CD14-positive monocyte (primary cell): ENCODE measurements around the gene RHOT1. TPM values are rescaled to one million over a fixed set of nuclear protein-coding genes. Genes with fewer than 3 reads are reported as not detected.

Experiments used
- DNase-seq, 3 donors: peaks; one replicate each; pipeline ENCODE4 v3.0.0-alpha.2; 2011 to 2022
- H2AFZ ChIP-seq: 2 replicates; pipeline ENCODE4 v1.6.0; 2012; ENCODE audit warnings: mild to moderate bottlenecking, low read depth, low read length, inconsistent platforms; ENCODE audit not compliant: insufficient read depth, poor library complexity, severe bottlenecking
- H3K27ac ChIP-seq, 2 donors: 1 replicate in 1 of 2; 2 replicates in 1 of 2; pipeline ENCODE4 v1.5.1; 2012 to 2013; ENCODE audit warnings: low read length in 2 of 2, control low read depth in 1 of 2, inconsistent platforms in 1 of 2, low read depth in 1 of 2, mild to moderate bottlenecking in 1 of 2
- H3K27me3 ChIP-seq, 2 donors: one replicate each; pipeline versions ENCODE4 v1.6.0 to v1.6.1; 2011 to 2013; ENCODE audit warnings: low read length in 2 of 2; ENCODE audit not compliant: control insufficient read depth in 2 of 2, insufficient read depth in 2 of 2
- H3K36me3 ChIP-seq, 2 donors: replicated peaks in 1 of 2; 1 replicate in 1 of 2; 2 replicates in 1 of 2; pipeline versions ENCODE4 v1.5.1 to v1.6.1; 2012 to 2013; ENCODE audit warnings: low read length in 2 of 2, control low read depth in 1 of 2, inconsistent platforms in 1 of 2, mild to moderate bottlenecking in 1 of 2; ENCODE audit not compliant: insufficient read depth in 2 of 2, control insufficient read depth in 1 of 2
- H3K4me1 ChIP-seq, 2 donors: 1 replicate in 1 of 2; 2 replicates in 1 of 2; pipeline versions ENCODE4 v1.5.1 to v1.6.1; 2012 to 2013; ENCODE audit warnings: low read length in 2 of 2, control low read depth in 1 of 2, inconsistent platforms in 1 of 2, mild to moderate bottlenecking in 1 of 2, moderate library complexity in 1 of 2; ENCODE audit not compliant: insufficient read depth in 2 of 2, control insufficient read depth in 1 of 2
- H3K4me2 ChIP-seq: replicated peaks from 2 replicates; pipeline ENCODE3; 2012; ENCODE audit warnings: low read length, moderate library complexity, mild to moderate bottlenecking; ENCODE audit not compliant: poor library complexity, severe bottlenecking; ENCODE audit errors: extremely low read depth
- H3K4me3 ChIP-seq, 3 experiments: fragments of 200-600 bp in 1 of 3; sonication (generic) in 1 of 3; replicated peaks in 1 of 3; 1 replicate in 2 of 3; 2 replicates in 1 of 3; pipeline ENCODE4 v1.5.1; 2011 to 2013; ENCODE audit warnings: low read length in 3 of 3, mild to moderate bottlenecking in 3 of 3, control low read depth in 2 of 3, low read depth in 2 of 3, inconsistent platforms in 1 of 3, moderate library complexity in 1 of 3
- H3K79me2 ChIP-seq: 2 replicates; pipeline ENCODE4 v1.6.0; 2012; ENCODE audit warnings: mild to moderate bottlenecking, control low read depth, inconsistent platforms, low read length, moderate library complexity; ENCODE audit not compliant: insufficient read depth
- H3K9ac ChIP-seq: 2 replicates; pipeline ENCODE4 v1.6.0; 2017; ENCODE audit warnings: low read length, mild to moderate bottlenecking; ENCODE audit not compliant: insufficient read depth, poor library complexity, severe bottlenecking
- H3K9me3 ChIP-seq, 2 donors: replicated peaks in 1 of 2; 1 replicate in 1 of 2; 2 replicates in 1 of 2; pipeline versions ENCODE4 v1.5.1 to v1.6.1; 2012 to 2013; ENCODE audit warnings: low read length in 2 of 2, control low read depth in 1 of 2; ENCODE audit not compliant: control insufficient read depth in 1 of 2, insufficient read depth in 1 of 2
- H4K20me1 ChIP-seq: 2 replicates; pipeline ENCODE4 v1.6.0; 2012; ENCODE audit warnings: mild to moderate bottlenecking, low read length, control low read depth, moderate library complexity; ENCODE audit not compliant: insufficient read depth
- H3K27ac Mint-ChIP-seq, 7 donors: one replicate each; pipeline ENCODE4 v1.8.0; 2020; ENCODE audit warnings: mild to moderate bottlenecking in 7 of 7, mixed read lengths in 7 of 7, moderate library complexity in 6 of 7, inconsistent platforms in 2 of 7
- H3K27me3 Mint-ChIP-seq, 3 donors: one replicate each; pipeline ENCODE4 v1.8.0; 2021 to 2022; ENCODE audit warnings: low read depth in 3 of 3, mild to moderate bottlenecking in 3 of 3, mixed read lengths in 3 of 3, moderate library complexity in 3 of 3, inconsistent platforms in 1 of 3
- H3K36me3 Mint-ChIP-seq, 2 donors: one replicate each; pipeline ENCODE4 v1.8.0; 2020; ENCODE audit warnings: mixed read lengths in 2 of 2, inconsistent platforms in 1 of 2, mild to moderate bottlenecking in 1 of 2
- H3K4me1 Mint-ChIP-seq: one replicate; pipeline ENCODE4 v1.8.0; 2020; ENCODE audit warnings: mild to moderate bottlenecking, mixed read lengths
- H3K4me3 Mint-ChIP-seq, 2 donors: one replicate each; pipeline ENCODE4 v1.8.0; 2020; ENCODE audit warnings: mild to moderate bottlenecking in 2 of 2, mixed read lengths in 2 of 2, moderate library complexity in 1 of 2
- H3K9me3 Mint-ChIP-seq, 7 donors: one replicate each; pipeline ENCODE4 v1.8.0; 2020 to 2022; ENCODE audit warnings: mixed read lengths in 7 of 7, mild to moderate bottlenecking in 6 of 7, moderate library complexity in 6 of 7, inconsistent platforms in 2 of 7
- CTCF ChIP-seq: fragments of 200-600 bp; IDR thresholded peaks from one replicate; pipeline ENCODE4 v1.8.0; 2022; ENCODE audit warnings: antibody characterized with exemption, mild to moderate bottlenecking
- WGBS: methylation state at CpG from one replicate; pipeline ENCODE4 v1.1.5; 2013; ENCODE audit warnings: missing lambda C conversion rate; ENCODE audit not compliant: insufficient coverage; 5-methylcytosine and 5-hydroxymethylcytosine counted together
- intact Hi-C, 2 donors: fragments of 100-400 bp; cut with micrococcal nuclease; formaldehyde crosslinking; loops; one replicate each; pipeline versions ENCODE4 v1.15.0 to v1.15.1; 2023
- polyA plus RNA-seq, 3 donors: library from polyadenylated mRNA; depleted of rRNA in 1 of 3; unstranded in 2 of 3; stranded (reverse) in 1 of 3; fragments of 300-500 nt in 2 of 3; fragments of >200 nt in 1 of 3; fragmentation: Illumina TruSeq in 2 of 3; gene quantifications; 1 replicate in 2 of 3; 2 replicates in 1 of 3; pipeline ENCODE4 v1.2.3, GENCODE V29; 2012 to 2021

Gene RHOT1
- polyA plus RNA-seq, 3 donors = 45.9 to 60.5 (median 51.9) TPM

GRCh38 chr17:32124985-32125847 is 17.1 kb upstream of the RHOT1 start:
- no peak overlapping the region for H3K4me3 ChIP-seq
- no peak overlapping the region for H3K9ac ChIP-seq
- TF ChIP-seq CTCF = no peak
- Mint-ChIP-seq H3K27ac (no peak overlapping the region), H3K4me3 (no peak overlapping the region), H3K36me3 (peaks cover 0 to 4% of the 10 kb centered on the region in 2 donors), H3K4me1 (peaks cover 27% of the 10 kb centered on the region), H3K9me3 (no peaks in the 10 kb centered on the region), H3K27me3 (peaks cover 0 to 6% (median 0%) of the 10 kb centered on the region in 3 donors)
- H3K79me2 ChIP-seq = peaks cover 12% of the 10 kb centered on the region
- H2AFZ ChIP-seq = peak overlapping the region; percentile 41
- WGBS = 97% methylated on average over 9 of the region's 13 CpGs
- H3K4me1 ChIP-seq = peaks cover 15 to 20% of the 10 kb centered on the region in 2 donors
- no peaks in the 10 kb centered on the region for H3K9me3 ChIP-seq
- H3K27ac ChIP-seq = no peak overlapping the region
- no peak overlapping the region for H3K4me2 ChIP-seq
- H3K27me3 ChIP-seq = no peaks in the 10 kb centered on the region
- no peak for DNase-seq
- H3K36me3 ChIP-seq = no peaks in the 10 kb centered on the region
- intact Hi-C loops = loop anchor here in 1 of 2 donors (10.0 kb wide), 1 partner anchor 50 kb away; no protein-coding TSS in a partner anchor
- H4K20me1 ChIP-seq = no peaks in the 10 kb centered on the region

DNA sequence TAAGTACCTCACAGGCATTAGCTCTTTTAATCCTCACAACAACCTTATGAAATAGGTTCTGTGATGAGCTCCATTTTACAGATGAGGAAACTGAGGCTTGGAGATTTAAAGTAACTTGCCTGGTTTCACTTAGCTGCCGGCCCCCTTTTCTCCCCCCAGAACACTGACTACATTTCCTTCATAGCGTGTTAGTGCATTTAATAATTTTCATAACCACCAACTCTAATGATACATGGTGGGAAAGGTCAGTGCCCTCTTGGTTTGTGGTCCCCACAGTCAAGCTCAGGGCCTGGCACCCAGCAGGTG is 16.5 kb upstream of the RHOT1 start:
- Mint-ChIP-seq H3K27ac (peak overlapping the region in 1 of 7 donors; percentile 91), H3K36me3 (peaks cover 0 to 6% of the 10 kb centered on the region in 2 donors), H3K4me3 (no peak overlapping the region), H3K4me1 (peaks cover 23% of the 10 kb centered on the region), H3K27me3 (peaks cover 0 to 6% (median 0%) of the 10 kb centered on the region in 3 donors), H3K9me3 (no peaks in the 10 kb centered on the region)
- DNase-seq = no peak
- intact Hi-C loops = loop anchor here in 1 of 2 donors (10.0 kb wide), 1 partner anchor 51 kb away; no protein-coding TSS in a partner anchor
- H3K4me2 ChIP-seq = no peak overlapping the region
- no peak overlapping the region for H3K27ac ChIP-seq
- no peak for TF ChIP-seq CTCF
- H3K27me3 ChIP-seq = no peaks in the 10 kb centered on the region
- H3K4me1 ChIP-seq = peaks cover 15 to 20% of the 10 kb centered on the region in 2 donors
- H3K79me2 ChIP-seq = peaks cover 12% of the 10 kb centered on the region
- H3K4me3 ChIP-seq = no peak overlapping the region
- no peak overlapping the region for H3K9ac ChIP-seq
- H3K36me3 ChIP-seq = no peaks in the 10 kb centered on the region
- H4K20me1 ChIP-seq = no peaks in the 10 kb centered on the region
- no peaks in the 10 kb centered on the region for H3K9me3 ChIP-seq
- no CpG with 5 or more reads among the region's 2 CpGs for whole genome bisulfite sequencing
- H2AFZ ChIP-seq = no peak overlapping the region
